H1 (cell line): ENCODE data around the gene DTWD2. TPM values are rescaled to one million over a fixed set of nuclear protein-coding genes. Genes with fewer than 3 reads are reported as not detected.

Experiments
- CTCF ChIA-PET: fragments of 300-600 bp; sonication (Branson Sonifier 250); formaldehyde crosslinking; loops from one replicate; lab custom pipeline; 2021; ENCODE audit not compliant: partially characterized antibody; lab: Charles Lee
- POLR2A ChIA-PET: fragments of 300-600 bp; sonication (Branson Sonifier 250); formaldehyde crosslinking; loops from one replicate; lab custom pipeline; 2021; ENCODE audit warnings: inconsistent platforms; ENCODE audit not compliant: partially characterized antibody; lab: Charles Lee
- DNase-seq, 2 experiments: peaks; one replicate each; pipeline versions ENCODE4 v3.0.0 to v3.0.0-alpha.2; 2010 to 2022; ENCODE audit warnings: low spot score in 2 of 2, low read depth in 1 of 2, mixed read lengths in 1 of 2
- FAIRE-seq: peaks from 2 replicates; lab custom pipeline; 2011; peaks lifted over from hg19 to GRCh38; lab: Jason Lieb, UNC
- H2AFZ ChIP-seq: 2 replicates; pipeline ENCODE4 v1.8.1; 2012; ENCODE audit warnings: low read length, inconsistent platforms
- H2AK5ac ChIP-seq: 2 replicates; pipeline ENCODE4 v1.6.1; 2013; ENCODE audit warnings: low read depth, low read length
- H2BK120ac ChIP-seq: replicated peaks from 2 replicates; pipeline ENCODE3; 2013; ENCODE audit warnings: low read depth, low read length, inconsistent platforms
- H2BK12ac ChIP-seq: 2 replicates; pipeline ENCODE4 v1.6.1; 2013; ENCODE audit warnings: low read depth, low read length
- H2BK15ac ChIP-seq: 2 replicates; pipeline ENCODE4 v1.6.1; 2013; ENCODE audit warnings: low read length
- H2BK20ac ChIP-seq: 2 replicates; pipeline ENCODE4 v1.6.1; 2013; ENCODE audit warnings: low read length
- H2BK5ac ChIP-seq: 2 replicates; pipeline ENCODE4 v1.6.1; 2013; ENCODE audit warnings: low read depth, low read length
- H3K14ac ChIP-seq: 2 replicates; pipeline ENCODE4 v1.6.1; 2013; ENCODE audit warnings: inconsistent platforms; ENCODE audit not compliant: insufficient read length
- H3K18ac ChIP-seq: 2 replicates; pipeline ENCODE4 v1.6.1; 2013; ENCODE audit warnings: low read length; ENCODE audit errors: extremely low read depth
- H3K23ac ChIP-seq: 2 replicates; pipeline ENCODE4 v1.6.1; 2013; ENCODE audit warnings: inconsistent platforms; ENCODE audit not compliant: insufficient read length
- H3K23me2 ChIP-seq: 2 replicates; pipeline ENCODE4 v1.6.1; 2013; ENCODE audit warnings: low read depth, low read length
- H3K27ac ChIP-seq: 2 replicates; pipeline ENCODE4 v1.6.1; 2011; ENCODE audit warnings: low read depth, low read length, inconsistent platforms
- H3K27me3 ChIP-seq, 4 experiments: replicated peaks in 1 of 4; 1 replicate in 1 of 4; 2 replicates in 3 of 4; pipeline versions ENCODE4 v1.6.1 to v1.8.1; 2011 to 2013; ENCODE audit warnings: low read length in 3 of 4, mild to moderate bottlenecking in 3 of 4, inconsistent platforms in 2 of 4, mixed read lengths in 2 of 4, moderate library complexity in 1 of 4; ENCODE audit not compliant: control insufficient read depth in 3 of 4, insufficient read depth in 3 of 4; ENCODE audit errors: extremely low read depth in 1 of 4
- H3K36me3 ChIP-seq, 4 experiments: 2 replicates each; pipeline versions ENCODE4 v1.6.1 to v1.8.1; 2011 to 2013; ENCODE audit warnings: mild to moderate bottlenecking in 4 of 4, low read length in 3 of 4, moderate library complexity in 2 of 4, control low read depth in 1 of 4, inconsistent platforms in 1 of 4; ENCODE audit not compliant: insufficient read depth in 4 of 4, control insufficient read depth in 2 of 4
- H3K4ac ChIP-seq: replicated peaks from 2 replicates; pipeline ENCODE3; 2013; ENCODE audit warnings: low read length, low read depth, mixed read lengths, inconsistent platforms; ENCODE audit not compliant: insufficient read length
- H3K4me1 ChIP-seq, 4 experiments: replicated peaks in 1 of 4; 1 replicate in 1 of 4; 2 replicates in 3 of 4; pipeline versions ENCODE4 v1.6.1 to v1.8.1; 2011 to 2013; ENCODE audit warnings: low read length in 3 of 4, inconsistent platforms in 2 of 4, mixed read lengths in 1 of 4; ENCODE audit not compliant: insufficient read depth in 4 of 4, control insufficient read depth in 3 of 4
- H3K4me2 ChIP-seq, 2 experiments: 2 replicates each; pipeline versions ENCODE4 v1.6.1 to v1.8.1; 2011 to 2013; ENCODE audit warnings: low read depth in 2 of 2, low read length in 2 of 2, control low read depth in 1 of 2, inconsistent platforms in 1 of 2, mild to moderate bottlenecking in 1 of 2; ENCODE audit not compliant: insufficient read depth in 1 of 2
- H3K4me3 ChIP-seq, 4 experiments: fragments of 200-600, 300-600 bp in 1 of 4; sonication (generic), shearing (Covaris generic), sonication (Bioruptor Twin) in 1 of 4; 2 replicates each; pipeline versions ENCODE4 v1.5.1 to v1.8.1; 2011 to 2016; ENCODE audit warnings: low read length in 4 of 4, low read depth in 3 of 4, control low read depth in 2 of 4, inconsistent platforms in 2 of 4, mild to moderate bottlenecking in 2 of 4, mixed read lengths in 1 of 4, moderate library complexity in 1 of 4; ENCODE audit not compliant: insufficient read depth in 2 of 4; ENCODE audit errors: extremely low read depth in 1 of 4
- H3K56ac ChIP-seq: replicated peaks from 2 replicates; pipeline ENCODE3; 2013; ENCODE audit warnings: low read depth, mild to moderate bottlenecking, mixed read lengths, low read length, inconsistent platforms; ENCODE audit not compliant: insufficient read length
- H3K79me1 ChIP-seq: 2 replicates; pipeline ENCODE4 v1.6.1; 2013; ENCODE audit warnings: low read depth, low read length, control low read depth
- H3K79me2 ChIP-seq, 2 experiments: 2 replicates each; pipeline versions ENCODE4 v1.6.1 to v1.8.1; 2012 to 2013; ENCODE audit warnings: low read length in 2 of 2, mild to moderate bottlenecking in 2 of 2, inconsistent platforms in 1 of 2; ENCODE audit not compliant: insufficient read depth in 2 of 2, control insufficient read depth in 1 of 2
- H3K9ac ChIP-seq, 4 experiments: replicated peaks in 1 of 4; 1 replicate in 1 of 4; 2 replicates in 3 of 4; pipeline versions ENCODE4 v1.6.1 to v1.8.1; 2011 to 2013; ENCODE audit warnings: low read depth in 3 of 4, low read length in 3 of 4, control low read depth in 2 of 4, mild to moderate bottlenecking in 2 of 4, moderate library complexity in 2 of 4, inconsistent platforms in 1 of 4; ENCODE audit errors: extremely low read depth in 1 of 4
- H3K9me3 ChIP-seq, 2 experiments: 2 replicates each; pipeline versions ENCODE4 v1.6.1 to v1.8.1; 2012 to 2013; ENCODE audit warnings: mild to moderate bottlenecking in 2 of 2, moderate library complexity in 2 of 2, control low read depth in 1 of 2, inconsistent platforms in 1 of 2, low read depth in 1 of 2, low read length in 1 of 2, mixed read lengths in 1 of 2; ENCODE audit not compliant: insufficient read depth in 2 of 2
- H4K20me1 ChIP-seq, 2 experiments: replicated peaks in 1 of 2; 2 replicates each; pipeline versions ENCODE3 to v1.8.1; 2011 to 2013; ENCODE audit warnings: inconsistent platforms in 2 of 2, low read length in 2 of 2, mild to moderate bottlenecking in 1 of 2; ENCODE audit not compliant: insufficient read depth in 2 of 2, control insufficient read depth in 1 of 2
- H4K5ac ChIP-seq: 2 replicates; pipeline ENCODE4 v1.6.1; 2013; ENCODE audit warnings: low read length, low read depth, mixed read lengths, inconsistent platforms; ENCODE audit not compliant: insufficient read length
- H4K8ac ChIP-seq: 2 replicates; pipeline ENCODE4 v1.8.0; 2013; ENCODE audit warnings: mild to moderate bottlenecking, moderate library complexity, low read length, inconsistent platforms; ENCODE audit not compliant: insufficient read depth; ENCODE audit errors: extremely low read depth
- H4K91ac ChIP-seq: replicated peaks from 2 replicates; pipeline ENCODE3; 2013; ENCODE audit warnings: low read length, mixed read lengths, inconsistent platforms; ENCODE audit not compliant: insufficient read length
- CEBPB ChIP-seq: IDR thresholded peaks from 2 replicates; pipeline ENCODE4 v1.6.1; 2012; ENCODE audit warnings: low read depth, low read length
- GABPA ChIP-seq: IDR thresholded peaks from 2 replicates; pipeline ENCODE4 v1.6.1; 2011; ENCODE audit warnings: mild to moderate bottlenecking, low read length, moderate library complexity, borderline replicate concordance; ENCODE audit not compliant: insufficient read depth
- SIRT6 ChIP-seq: IDR thresholded peaks from one replicate; pipeline ENCODE4 v1.7.1; 2012; ENCODE audit warnings: low read length, inconsistent platforms
- TBP ChIP-seq: IDR thresholded peaks from 2 replicates; pipeline ENCODE4 v1.6.1; 2011; ENCODE audit warnings: low read depth, low read length, improper control_type of control experiment
- WGBS, 2 experiments: shearing (Covaris generic) in 1 of 2; methylation state at CpG; one replicate each; pipeline versions ENCODE4 v1.1.6 to v1.1.7; 2013 to 2015; ENCODE audit warnings: low lambda C conversion rate in 2 of 2, mixed read lengths in 2 of 2, inconsistent platforms in 1 of 2, low coverage in 1 of 2, missing lambda C conversion rate in 1 of 2; ENCODE audit not compliant: insufficient replicate concordance in 2 of 2, insufficient coverage in 1 of 2, insufficient read length in 1 of 2; ENCODE audit errors: extremely low coverage in 1 of 2, missing lambda C conversion rate in 1 of 2; 5-methylcytosine and 5-hydroxymethylcytosine counted together
- polyA plus RNA-seq, 7 experiments: library from polyadenylated mRNA; depleted of rRNA in 3 of 7; stranded (reverse) in 5 of 7; unstranded in 2 of 7; fragments of >200 nt in 5 of 7; fragments of 200-250 nt in 2 of 7; gene quantifications; 1 replicate in 5 of 7; 2 replicates in 1 of 7; 4 replicates in 1 of 7; pipeline versions ENCODE4 v1.2.1 to v1.2.3, GENCODE V29; 2011 to 2013; ENCODE audit warnings: missing spikeins in 2 of 7, mixed read lengths in 2 of 7
- total RNA-seq: library from RNA; stranded (reverse); fragmentation: NEBNext Ultra II Directional; extraction: Animal tissue kit (Norgen Biotek cat#: 25700); gene quantifications from 2 replicates; pipeline ENCODE4 v1.2.1, GENCODE V29; 2021
- TF ChIP-seq, protein P1 (sequence below): IDR thresholded peaks from 2 replicates; pipeline ENCODE4 v1.6.1; 2011; ENCODE audit warnings: low read length, improper control_type of control experiment

Gene DTWD2
- total and polyA plus RNA-seq, 2 of the 8 experiments (the other 6 are each of a cell fraction or from before 2014, with no cell fraction given): 4.3 to 17.1 TPM

DNA sequence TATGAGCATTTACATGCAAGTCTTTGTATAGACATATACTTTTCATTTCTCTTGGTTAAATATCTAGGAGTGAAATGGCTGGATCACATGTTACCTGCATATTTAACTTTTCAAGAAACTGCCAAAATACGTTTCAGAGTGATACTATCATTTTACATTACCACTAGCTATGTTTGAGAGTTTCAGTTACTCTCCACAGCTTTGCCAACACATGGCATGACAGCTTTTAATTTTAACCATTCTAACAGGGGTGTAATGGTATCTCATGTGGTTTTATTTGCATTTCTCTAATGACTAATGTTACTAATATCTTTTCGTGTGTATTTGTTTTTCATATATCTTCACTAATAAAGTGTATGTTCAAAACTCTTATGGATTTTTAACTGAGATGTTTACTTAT lies 99.8 kb downstream of the DTWD2 start:
- FAIRE-seq: no peak

More for the DNA sequence above, 99.8 kb downstream of the DTWD2 start:
- no peak for DNase-seq
- Histone ChIP-seq H3K9ac (no peak overlapping the region), H3K23me2 (no peaks in the 10 kb centered on the region), H3K4me1 (no peaks in the 10 kb centered on the region; a peak in 2 of 7 replicates), H3K4ac (no peak overlapping the region), H3K9me3 (no peaks in the 10 kb centered on the region), H4K91ac (no peak overlapping the region), H3K79me2 (no peaks in the 10 kb centered on the region), H2BK5ac (no peak overlapping the region), H3K23ac (no peak overlapping the region), H3K18ac (no peak overlapping the region), H4K20me1 (no peaks in the 10 kb centered on the region), H2AFZ (no peak overlapping the region), H3K79me1 (no peaks in the 10 kb centered on the region), H3K4me2 (no peak overlapping the region), H2BK20ac (no peak overlapping the region), H3K56ac (no peak overlapping the region), H2BK12ac (no peak overlapping the region), H3K27ac (no peak overlapping the region), H2AK5ac (no peak overlapping the region), H4K5ac (no peak overlapping the region), H3K14ac (no peak overlapping the region), H2BK15ac (no peak overlapping the region), H3K27me3 (no peaks in the 10 kb centered on the region), H3K4me3 (no peak overlapping the region), H2BK120ac (no peak overlapping the region), H4K8ac (no peak overlapping the region)
- ChIA-PET CTCF (interaction anchor here (1.4 kb wide), 1 partner anchor 97 kb away, joined by 5 read pairs; no protein-coding TSS in a partner anchor), POLR2A (no interaction called here)
- WGBS, 2 experiments: 86% methylated on average over 2 of the region's 2 CpGs; no CpG with 5 or more reads in 1 of the 2 experiments
- TF ChIP-seq SIRT6: no peak
- no peak for TF ChIP-seq TBP
- no peak for TF ChIP-seq GABPA
- TF ChIP-seq, protein P1, sequence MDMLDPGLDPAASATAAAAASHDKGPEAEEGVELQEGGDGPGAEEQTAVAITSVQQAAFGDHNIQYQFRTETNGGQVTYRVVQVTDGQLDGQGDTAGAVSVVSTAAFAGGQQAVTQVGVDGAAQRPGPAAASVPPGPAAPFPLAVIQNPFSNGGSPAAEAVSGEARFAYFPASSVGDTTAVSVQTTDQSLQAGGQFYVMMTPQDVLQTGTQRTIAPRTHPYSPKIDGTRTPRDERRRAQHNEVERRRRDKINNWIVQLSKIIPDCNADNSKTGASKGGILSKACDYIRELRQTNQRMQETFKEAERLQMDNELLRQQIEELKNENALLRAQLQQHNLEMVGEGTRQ: no peak
- no peak for TF ChIP-seq CEBPB
- TF ChIP-seq, all 59 proteins: peak for 0
- H3K36me3 ChIP-seq: no peaks in the 10 kb centered on the region
